GM21526 (cell line): ENCODE measurements around the gene TLCD3B.
"Not testable (repeated sequence)": the region's sequence is repeated elsewhere in the genome, so short reads cannot be mapped to it uniquely, and the experiment has no call there.

ENCODE experiments used
- ATAC-seq: cut with Tn5 transposase; IDR thresholded peaks from one replicate; pipeline ENCODE4 v1.9.1; 2021; ENCODE audit warnings: moderate library complexity; ENCODE audit not compliant: unreplicated experiment, low FRiP score

Gene TLCD3B

GRCh38 chr16:30063278-30063892 lies 32.3 kb upstream of the TLCD3B start:
- ATAC-seq = peak; percentile 1

- no peak for ATAC-seq
Observed at GRCh38 chr16:30060836-30061554, 29.9 kb upstream of the TLCD3B start.

- ATAC-seq = no peak
Observed at GRCh38 chr16:30060346-30060745, 29.3 kb upstream of the TLCD3B start.

- ATAC-seq = no peak
Observed at GRCh38 chr16:30054959-30055553, 24.0 kb upstream of the TLCD3B start.

GRCh38 chr16:30054451-30054850 lies 23.4 kb upstream of the TLCD3B start:
- ATAC-seq = no peak

- no peak for ATAC-seq
Observed at GRCh38 chr16:30053376-30054015, 22.4 kb upstream of the TLCD3B start.

- no peak for ATAC-seq
Observed at GRCh38 chr16:30052671-30053372, 21.8 kb upstream of the TLCD3B start.

- ATAC-seq = no peak
Observed at GRCh38 chr16:30051518-30051917, 20.4 kb upstream of the TLCD3B start.

- ATAC-seq = no peak
Observed at GRCh38 chr16:30049871-30050270, 18.8 kb upstream of the TLCD3B start.

GRCh38 chr16:30046588-30046987 lies 15.5 kb upstream of the TLCD3B start:
- ATAC-seq = no peak

- ATAC-seq = no peak
Observed at GRCh38 chr16:30046178-30046577, 15.1 kb upstream of the TLCD3B start.

- ATAC-seq = no peak
Observed at GRCh38 chr16:30041841-30042240, 10.8 kb upstream of the TLCD3B start.

GRCh38 chr16:30040690-30041089 lies 9.6 kb upstream of the TLCD3B start:
- ATAC-seq = not testable (repeated sequence)

- no peak for ATAC-seq
Observed at GRCh38 chr16:30040221-30040620, 9.2 kb upstream of the TLCD3B start.

- ATAC-seq = no peak
Observed at GRCh38 chr16:30033270-30033669, 2.2 kb upstream of the TLCD3B start.

- ATAC-seq = no peak
Observed at GRCh38 chr16:30032083-30032819, 1.2 kb upstream of the TLCD3B start.

GRCh38 chr16:30031477-30031918 lies 427 bp upstream of the TLCD3B start:
- ATAC-seq = no peak

GRCh38 chr16:30030011-30030685 lies 923 bp downstream of the TLCD3B start:
- no peak for ATAC-seq

- ATAC-seq = no peak
Observed at GRCh38 chr16:30028438-30029076, 2.5 kb downstream of the TLCD3B start.
